GDM1 (cell line): ENCODE data around the gene AOC2.
A peak's percentile ranks its signal among the peaks of the same experiment; 100 is the strongest.
"Not testable (repeated sequence)": the region's sequence is repeated elsewhere in the genome, so short reads cannot be mapped to it uniquely, and the experiment has no call there.

Experiments used
- DNase-seq: peaks from one replicate; lab custom pipeline; 2025; lab: John Stamatoyannopoulos, UW

The AOC2 gene

GRCh38 chr17:42883802-42884558, 39.6 kb downstream of the AOC2 start:
- no peak for DNase-seq

- not testable (repeated sequence) for DNase-seq
These were observed 41.4 kb downstream of the AOC2 start for GRCh38 chr17:42885806-42886205.

GRCh38 chr17:42886283-42887176, 42.1 kb downstream of the AOC2 start:
- peak; percentile 65 for DNase-seq

DNA sequence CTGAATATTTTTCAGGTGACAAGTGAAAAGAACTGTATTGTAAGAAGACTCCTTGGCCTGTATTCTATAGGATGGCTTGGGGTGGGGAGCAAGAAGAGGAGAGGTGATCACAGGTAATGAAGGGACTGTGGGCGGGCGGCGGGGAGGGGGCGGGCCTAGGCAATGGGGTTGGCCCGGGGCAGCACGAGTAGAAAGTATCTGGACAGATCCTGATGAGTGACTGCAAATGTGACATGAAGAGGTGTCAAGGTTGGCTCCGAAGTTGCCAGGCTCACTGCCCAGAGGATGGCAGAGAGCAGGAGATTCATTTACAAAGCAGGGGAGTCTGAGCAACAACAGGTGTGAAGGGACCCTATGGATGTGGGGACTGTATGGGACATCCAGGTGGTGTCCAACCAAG, 45.4 kb downstream of the AOC2 start:
- DNase-seq: no peak

GRCh38 chr17:42891539-42892152, 47.3 kb downstream of the AOC2 start:
- DNase-seq: peak; percentile 14

- DNase-seq: peak; percentile 67
These were observed 49.0 kb downstream of the AOC2 start for GRCh38 chr17:42893359-42893758.

GRCh38 chr17:42894283-42895184, 50.2 kb downstream of the AOC2 start:
- no peak for DNase-seq

DNA sequence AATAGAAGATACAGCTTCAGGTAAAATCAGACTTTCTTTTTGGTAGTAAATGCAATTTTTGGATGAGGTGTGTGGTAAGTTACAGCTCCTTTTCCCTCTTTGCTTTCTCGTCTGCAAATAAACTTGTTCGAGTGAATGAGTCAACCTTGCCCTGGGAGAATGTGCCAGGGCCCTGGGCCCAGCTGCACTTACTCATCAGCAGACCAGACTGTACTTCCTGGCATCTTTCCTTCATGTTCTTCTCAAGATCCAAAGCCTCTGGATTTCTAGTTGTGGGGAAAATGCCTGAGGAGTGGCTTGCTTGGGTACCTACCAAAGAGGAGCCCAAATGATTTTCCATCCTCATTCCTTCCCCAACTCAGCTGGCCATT, 50.8 kb downstream of the AOC2 start:
- DNase-seq: no peak

DNA sequence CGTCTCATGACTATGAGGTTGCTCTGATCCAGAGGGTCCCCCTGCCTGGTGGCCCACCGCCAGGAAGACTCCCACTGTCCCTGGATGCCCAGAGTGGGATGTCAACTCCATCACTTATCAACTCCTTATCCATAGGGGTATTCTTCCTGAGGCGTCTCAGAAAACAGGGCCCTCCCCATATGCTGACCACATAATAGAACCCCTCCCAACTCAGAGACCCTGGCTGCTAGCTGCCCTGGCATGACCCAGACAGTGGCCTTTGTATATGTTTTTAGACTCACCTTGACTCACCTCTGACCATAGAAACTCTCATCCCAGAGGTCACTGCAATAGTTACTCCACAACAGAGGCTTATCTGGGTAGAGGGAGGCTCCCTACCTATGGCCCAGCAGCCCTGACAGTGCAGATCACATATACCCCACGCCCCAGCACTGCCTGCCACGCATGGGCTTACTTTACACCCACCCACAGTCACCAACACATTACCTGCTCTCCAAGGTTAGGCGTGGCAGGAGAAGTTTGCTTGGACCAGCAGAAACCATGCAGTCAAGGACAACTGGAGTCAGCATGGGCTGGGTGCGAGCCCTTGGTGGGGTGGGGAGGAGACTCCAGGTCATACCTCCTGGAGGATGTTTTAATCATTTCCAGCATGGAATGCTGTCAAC, 53.9 kb downstream of the AOC2 start:
- DNase-seq: no peak

DNA sequence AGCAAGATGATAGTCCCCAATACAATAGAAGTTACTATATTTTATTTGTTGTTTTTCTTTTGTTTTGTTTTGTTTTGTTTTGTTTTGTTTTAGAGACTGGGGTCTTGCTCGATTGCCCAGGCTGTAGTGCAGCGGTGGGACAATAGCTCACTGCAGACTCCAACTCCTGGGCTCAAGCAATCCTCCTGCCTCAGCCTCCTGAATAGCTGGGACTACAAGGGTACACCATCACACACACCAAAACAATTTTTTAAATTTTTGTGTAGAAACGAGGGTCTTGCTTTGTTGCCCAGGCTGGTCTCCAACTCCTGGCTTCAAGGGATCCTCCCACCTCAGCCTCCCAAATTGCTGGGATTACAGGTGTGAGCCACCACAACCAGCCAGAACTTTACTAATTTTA, 55.6 kb downstream of the AOC2 start:
- not testable (repeated sequence) for DNase-seq
